Astrocyte (in vitro differentiated cells and primary cell): ENCODE data around the gene IL1R2. TPM values are rescaled to one million over a fixed set of nuclear protein-coding genes. Genes with fewer than 3 reads are reported as not detected.

Source experiments
- DNase-seq: peaks from one replicate; pipeline ENCODE4 v3.0.0-alpha.2; 2010; ENCODE audit warnings: low read depth
- FAIRE-seq: peaks from 2 replicates; lab custom pipeline; 2011; peaks lifted over from hg19 to GRCh38; lab: Jason Lieb, UNC
- H2AFZ ChIP-seq: 2 replicates; pipeline ENCODE4 v1.6.0; 2012; ENCODE audit warnings: low read depth, low read length, inconsistent platforms
- H3K27ac ChIP-seq: 2 replicates; pipeline ENCODE4 v1.5.1; 2011; ENCODE audit warnings: low read depth, low read length, inconsistent platforms
- H3K27me3 ChIP-seq: 2 replicates; pipeline ENCODE4 v1.6.0; 2011; ENCODE audit warnings: low read length, inconsistent platforms; ENCODE audit not compliant: insufficient read depth
- H3K36me3 ChIP-seq: 2 replicates; pipeline ENCODE4 v1.5.1; 2011; ENCODE audit warnings: low read length, inconsistent platforms; ENCODE audit not compliant: insufficient read depth
- H3K4me1 ChIP-seq: 2 replicates; pipeline ENCODE4 v1.5.1; 2011; ENCODE audit warnings: low read length, inconsistent platforms; ENCODE audit not compliant: insufficient read depth
- H3K4me2 ChIP-seq: 2 replicates; pipeline ENCODE4 v1.6.0; 2012; ENCODE audit warnings: low read length, inconsistent platforms
- H3K4me3 ChIP-seq: 2 replicates; pipeline ENCODE4 v1.5.1; 2011; ENCODE audit warnings: low read depth, mild to moderate bottlenecking, low read length, inconsistent platforms; ENCODE audit not compliant: insufficient read depth
- H3K79me2 ChIP-seq: 2 replicates; pipeline ENCODE4 v1.6.0; 2012; ENCODE audit warnings: mild to moderate bottlenecking, low read length, inconsistent platforms; ENCODE audit not compliant: insufficient read depth
- H3K9ac ChIP-seq: 2 replicates; pipeline ENCODE4 v1.6.0; 2012; ENCODE audit warnings: mild to moderate bottlenecking, low read length, inconsistent platforms
- H3K9me3 ChIP-seq: 2 replicates; pipeline ENCODE4 v1.5.1; 2012; ENCODE audit warnings: low read depth, mild to moderate bottlenecking, low read length, inconsistent platforms; ENCODE audit not compliant: insufficient read depth
- H4K20me1 ChIP-seq: 2 replicates; pipeline ENCODE4 v1.6.0; 2012; ENCODE audit warnings: low read length, inconsistent platforms; ENCODE audit not compliant: insufficient read depth
- H3K27ac Mint-ChIP-seq: one replicate; pipeline ENCODE4 v1.8.0; 2021; ENCODE audit warnings: mild to moderate bottlenecking, mixed read lengths; ENCODE audit not compliant: unreplicated experiment
- H3K27me3 Mint-ChIP-seq: one replicate; pipeline ENCODE4 v1.8.0; 2021; ENCODE audit warnings: low read depth, mixed read lengths; ENCODE audit not compliant: unreplicated experiment
- H3K36me3 Mint-ChIP-seq: one replicate; pipeline ENCODE4 v1.8.0; 2021; ENCODE audit warnings: low read depth, mixed read lengths; ENCODE audit not compliant: unreplicated experiment
- H3K4me1 Mint-ChIP-seq: one replicate; pipeline ENCODE4 v1.8.0; 2021; ENCODE audit warnings: low read depth, mixed read lengths; ENCODE audit not compliant: unreplicated experiment
- H3K4me3 Mint-ChIP-seq: one replicate; pipeline ENCODE4 v1.8.0; 2021; ENCODE audit warnings: mild to moderate bottlenecking, moderate library complexity, mixed read lengths; ENCODE audit not compliant: unreplicated experiment
- H3K9me3 Mint-ChIP-seq: one replicate; pipeline ENCODE4 v1.8.0; 2021; ENCODE audit warnings: mild to moderate bottlenecking, mixed read lengths; ENCODE audit not compliant: unreplicated experiment
- EZH2 ChIP-seq: IDR thresholded peaks from 2 replicates; pipeline ENCODE4 v1.6.1; 2012; ENCODE audit warnings: mild to moderate bottlenecking, low read length, inconsistent platforms; ENCODE audit not compliant: insufficient read depth
- total RNA-seq: library from RNA; stranded (reverse); gene quantifications from 2 replicates; pipeline ENCODE4 v1.2.1, GENCODE V29; 2021
- TF ChIP-seq, protein P1 (sequence below): IDR thresholded peaks from 2 replicates; pipeline ENCODE4 v1.5.1; 2011; ENCODE audit warnings: low read depth, mild to moderate bottlenecking, inconsistent platforms, low read length, moderate library complexity; ENCODE audit not compliant: insufficient read depth

Gene IL1R2
- total RNA-seq, 1 donor from 2014 or later, result 0.34 TPM

DNA sequence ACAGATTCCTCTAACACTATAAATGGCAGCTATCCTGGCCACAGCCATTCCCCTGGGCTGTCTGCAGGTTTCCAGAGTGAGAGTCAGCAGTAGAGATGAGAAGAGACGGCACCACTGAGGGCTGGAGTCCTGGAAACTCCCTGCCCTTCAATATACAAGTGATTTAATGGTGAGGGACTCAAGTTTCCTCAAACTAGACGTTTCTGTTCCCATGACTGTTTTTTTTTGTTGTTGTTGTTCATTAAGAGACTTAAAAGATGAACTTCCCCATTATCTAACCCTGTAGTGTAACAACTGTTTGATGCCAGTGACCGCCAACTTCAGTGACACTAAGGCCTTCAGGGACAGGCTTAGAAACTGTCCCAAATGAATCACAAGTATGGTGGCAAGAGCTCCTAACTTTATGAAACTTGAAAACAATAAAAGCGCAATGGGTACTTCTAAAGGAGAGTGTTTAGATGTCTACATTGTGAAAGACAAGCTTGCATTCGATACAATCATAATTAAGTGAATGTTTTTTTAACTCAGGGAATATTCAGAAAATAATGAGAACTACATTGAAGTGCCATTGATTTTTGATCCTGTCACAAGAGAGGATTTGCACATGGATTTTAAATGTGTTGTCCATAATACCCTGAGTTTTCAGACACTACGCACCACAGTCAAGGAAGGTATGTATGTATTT lies 34.0 kb downstream of the IL1R2 start:
- no peak for DNase-seq

DNA sequence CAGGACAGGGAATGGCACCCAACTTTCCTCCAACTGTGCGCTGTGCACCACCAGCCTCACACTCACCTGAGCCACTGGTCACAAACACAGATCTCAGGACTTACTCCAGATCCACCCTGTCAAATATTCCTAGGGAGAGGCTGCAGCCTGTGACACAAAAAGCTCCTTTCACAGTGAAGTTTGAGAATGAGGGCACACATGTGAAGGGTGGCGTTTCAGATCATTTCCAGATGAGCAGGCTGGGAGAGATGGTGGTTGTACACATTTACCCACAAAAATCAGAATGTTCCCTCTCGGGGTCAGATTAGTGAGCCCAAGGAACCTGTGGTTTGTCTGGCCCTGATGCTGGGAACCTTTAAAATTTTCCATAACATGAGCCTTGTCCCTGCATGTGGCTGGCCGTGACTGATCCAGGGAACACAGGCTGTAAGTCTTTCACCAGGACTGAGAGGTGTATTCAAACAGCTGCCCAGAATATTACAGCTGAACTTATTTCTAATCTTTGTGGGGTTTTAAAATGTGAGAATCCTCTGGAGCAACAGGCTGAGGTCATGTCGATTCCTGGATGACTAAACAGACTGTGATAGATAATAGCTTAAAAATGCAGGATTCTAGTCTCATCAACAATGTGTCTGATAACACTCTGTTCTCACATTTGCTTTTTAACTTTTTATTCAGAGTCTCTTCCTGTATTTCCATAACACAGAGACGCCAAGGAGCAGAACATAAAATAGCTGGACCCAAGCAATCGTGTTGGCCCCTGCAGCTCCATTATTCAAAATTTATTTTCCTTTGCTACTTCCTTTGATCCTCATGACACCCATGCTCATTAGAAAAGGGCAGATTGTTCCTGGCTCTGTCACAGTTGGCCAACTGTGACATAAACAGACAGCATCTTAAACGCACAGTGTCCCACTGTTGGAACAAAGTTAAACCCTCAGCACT lies 35.5 kb downstream of the IL1R2 start:
- H2AFZ ChIP-seq, result peak overlapping the region; percentile 35
- FAIRE-seq (peak; percentile 90), DNase-seq (peak; percentile 88)
- H3K4me1 ChIP-seq, result peaks cover 15% of the 10 kb centered on the region
- TF ChIP-seq, protein P1, sequence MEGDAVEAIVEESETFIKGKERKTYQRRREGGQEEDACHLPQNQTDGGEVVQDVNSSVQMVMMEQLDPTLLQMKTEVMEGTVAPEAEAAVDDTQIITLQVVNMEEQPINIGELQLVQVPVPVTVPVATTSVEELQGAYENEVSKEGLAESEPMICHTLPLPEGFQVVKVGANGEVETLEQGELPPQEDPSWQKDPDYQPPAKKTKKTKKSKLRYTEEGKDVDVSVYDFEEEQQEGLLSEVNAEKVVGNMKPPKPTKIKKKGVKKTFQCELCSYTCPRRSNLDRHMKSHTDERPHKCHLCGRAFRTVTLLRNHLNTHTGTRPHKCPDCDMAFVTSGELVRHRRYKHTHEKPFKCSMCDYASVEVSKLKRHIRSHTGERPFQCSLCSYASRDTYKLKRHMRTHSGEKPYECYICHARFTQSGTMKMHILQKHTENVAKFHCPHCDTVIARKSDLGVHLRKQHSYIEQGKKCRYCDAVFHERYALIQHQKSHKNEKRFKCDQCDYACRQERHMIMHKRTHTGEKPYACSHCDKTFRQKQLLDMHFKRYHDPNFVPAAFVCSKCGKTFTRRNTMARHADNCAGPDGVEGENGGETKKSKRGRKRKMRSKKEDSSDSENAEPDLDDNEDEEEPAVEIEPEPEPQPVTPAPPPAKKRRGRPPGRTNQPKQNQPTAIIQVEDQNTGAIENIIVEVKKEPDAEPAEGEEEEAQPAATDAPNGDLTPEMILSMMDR, result no peak
- no peak for TF ChIP-seq EZH2
- peak overlapping the region; percentile 67 for H3K27ac ChIP-seq
- H3K4me2 ChIP-seq, result peak overlapping the region; percentile 41
- H3K36me3 ChIP-seq, result no peaks in the 10 kb centered on the region
- no peaks in the 10 kb centered on the region for H3K27me3 ChIP-seq
- peak overlapping the region; percentile 59 for H3K9ac ChIP-seq
- H3K4me3 Mint-ChIP-seq, result no peak overlapping the region
- no peaks in the 10 kb centered on the region for H3K36me3 Mint-ChIP-seq
- H4K20me1 ChIP-seq, result no peaks in the 10 kb centered on the region
- no peaks in the 10 kb centered on the region for H3K27me3 Mint-ChIP-seq
- no peaks in the 10 kb centered on the region for H3K9me3 Mint-ChIP-seq
- H3K4me1 Mint-ChIP-seq, result peaks cover 42% of the 10 kb centered on the region
- H3K27ac Mint-ChIP-seq, result peak overlapping the region; percentile 88
- H3K9me3 ChIP-seq, result no peaks in the 10 kb centered on the region
- H3K4me3 ChIP-seq, result no peak overlapping the region
- no peaks in the 10 kb centered on the region for H3K79me2 ChIP-seq

More for the DNA sequence above, 34.0 kb downstream of the IL1R2 start:
- H3K9ac ChIP-seq, result no peak overlapping the region
- H3K4me3 ChIP-seq, result no peak overlapping the region
- H3K27ac Mint-ChIP-seq, result peak overlapping the region; percentile 77
- no peak overlapping the region for H3K4me2 ChIP-seq
- peaks cover 45% of the 10 kb centered on the region for H3K4me1 Mint-ChIP-seq
- H3K36me3 Mint-ChIP-seq, result no peaks in the 10 kb centered on the region
- H3K36me3 ChIP-seq, result no peaks in the 10 kb centered on the region
- H4K20me1 ChIP-seq, result no peaks in the 10 kb centered on the region
- H3K4me1 ChIP-seq, result peaks cover 18% of the 10 kb centered on the region
- H3K9me3 ChIP-seq, result no peaks in the 10 kb centered on the region
- no peak for FAIRE-seq
- no peak overlapping the region for H3K27ac ChIP-seq
- H3K9me3 Mint-ChIP-seq, result no peaks in the 10 kb centered on the region
- H2AFZ ChIP-seq, result no peak overlapping the region
- H3K4me3 Mint-ChIP-seq, result no peak overlapping the region
- H3K27me3 ChIP-seq, result no peaks in the 10 kb centered on the region
- H3K79me2 ChIP-seq, result no peaks in the 10 kb centered on the region
- no peaks in the 10 kb centered on the region for H3K27me3 Mint-ChIP-seq
- TF ChIP-seq, protein P1, result no peak
- TF ChIP-seq EZH2, result no peak
